Natural killer cell treated with Interleukin-12 subunit alpha and Interleukin-12 subunit beta and Interleukin-15 and Interleukin-18, amount 100 ng/mL, for 72 hours (primary cell): ENCODE data around the gene FAM83D. TPM values are rescaled to one million over a fixed set of nuclear protein-coding genes. Genes with fewer than 3 reads are reported as not detected.

Experiments used
- ATAC-seq, 2 donors: fragments of 150-1000 bp; cut with Tn5 transposase in 1 of 2; sonication (Bioruptor Pico), chemical (Tn5 transposase) in 1 of 2; 2 replicates each; pipeline ENCODE4 v1.10.0; 2021
- DNase-seq: peaks from one replicate; pipeline ENCODE4 v3.0.0; 2022; ENCODE audit warnings: low spot score
- H3K27ac Mint-ChIP-seq, 2 donors: 1 replicate in 1 of 2; 2 replicates in 1 of 2; pipeline ENCODE4 v1.8.0; 2022; ENCODE audit warnings: mixed read lengths in 2 of 2, mild to moderate bottlenecking in 1 of 2, moderate library complexity in 1 of 2
- H3K27me3 Mint-ChIP-seq, 2 donors: 1 replicate in 1 of 2; 2 replicates in 1 of 2; pipeline ENCODE4 v1.8.0; 2022; ENCODE audit warnings: mixed read lengths in 2 of 2
- H3K36me3 Mint-ChIP-seq: one replicate; pipeline ENCODE4 v1.8.0; 2022; ENCODE audit warnings: mixed read lengths
- H3K4me1 Mint-ChIP-seq, 2 donors: 1 replicate in 1 of 2; 2 replicates in 1 of 2; pipeline ENCODE4 v1.8.0; 2022; ENCODE audit warnings: low read depth in 2 of 2, mixed read lengths in 2 of 2, mild to moderate bottlenecking in 1 of 2
- H3K4me3 Mint-ChIP-seq: one replicate; pipeline ENCODE4 v1.8.0; 2022; ENCODE audit warnings: mixed read lengths
- H3K9me3 Mint-ChIP-seq: 2 replicates; pipeline ENCODE4 v1.8.0; 2022; ENCODE audit warnings: mixed read lengths
- total RNA-seq, 2 donors: library from RNA; stranded (reverse); gene quantifications; one replicate each; pipeline ENCODE4 v1.2.3, GENCODE V29; 2022

The FAM83D gene
- total RNA-seq, 2 donors from 2014 or later, result 8.1 to 25.0 TPM

- Mint-ChIP-seq H3K27me3 (no peaks in the 10 kb centered on the region), H3K9me3 (no peaks in the 10 kb centered on the region), H3K4me1 (peaks cover 10 to 13% of the 10 kb centered on the region in 2 donors), H3K4me3 (no peak overlapping the region), H3K27ac (no peak overlapping the region), H3K36me3 (no peaks in the 10 kb centered on the region)
- ATAC-seq (no peak), DNase-seq (no peak)
Measured at GRCh38 chr20:38932457-38933120, 6.4 kb downstream of the FAM83D start.

DNA sequence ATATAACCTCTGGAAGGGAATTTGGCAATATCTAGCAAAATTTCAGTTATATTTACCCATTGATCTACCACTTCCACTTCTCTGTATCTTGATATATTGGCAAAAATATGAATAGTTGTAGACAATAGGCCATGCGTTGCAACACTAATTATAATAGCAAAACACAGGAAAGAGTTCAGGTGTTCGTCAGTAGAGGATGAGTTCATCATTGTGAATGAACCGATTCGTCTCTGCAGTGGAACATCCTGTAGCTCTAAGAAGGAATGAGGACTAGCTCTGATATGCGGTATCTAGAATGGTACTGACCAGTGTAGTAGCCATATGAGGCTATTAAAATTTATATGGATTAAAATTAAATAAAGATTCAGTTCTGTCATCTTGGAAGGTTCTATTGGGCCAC, 8.3 kb downstream of the FAM83D start:
- no peak overlapping the region for H3K27ac Mint-ChIP-seq
- peaks cover 4 to 7% of the 10 kb centered on the region in 2 donors for H3K4me1 Mint-ChIP-seq
- no peaks in the 10 kb centered on the region for H3K36me3 Mint-ChIP-seq
- no peaks in the 10 kb centered on the region for H3K27me3 Mint-ChIP-seq
- H3K9me3 Mint-ChIP-seq, result no peaks in the 10 kb centered on the region
- ATAC-seq (no peak), DNase-seq (no peak)
- H3K4me3 Mint-ChIP-seq, result no peak overlapping the region

- Mint-ChIP-seq H3K27me3 (no peaks in the 10 kb centered on the region), H3K27ac (no peak overlapping the region), H3K9me3 (no peaks in the 10 kb centered on the region), H3K4me3 (no peak overlapping the region), H3K36me3 (no peaks in the 10 kb centered on the region), H3K4me1 (peaks cover 3 to 4% of the 10 kb centered on the region in 2 donors)
- no peak for ATAC-seq
- DNase-seq, result no peak
Measured at GRCh38 chr20:38935285-38935684, 9.1 kb downstream of the FAM83D start.

DNA sequence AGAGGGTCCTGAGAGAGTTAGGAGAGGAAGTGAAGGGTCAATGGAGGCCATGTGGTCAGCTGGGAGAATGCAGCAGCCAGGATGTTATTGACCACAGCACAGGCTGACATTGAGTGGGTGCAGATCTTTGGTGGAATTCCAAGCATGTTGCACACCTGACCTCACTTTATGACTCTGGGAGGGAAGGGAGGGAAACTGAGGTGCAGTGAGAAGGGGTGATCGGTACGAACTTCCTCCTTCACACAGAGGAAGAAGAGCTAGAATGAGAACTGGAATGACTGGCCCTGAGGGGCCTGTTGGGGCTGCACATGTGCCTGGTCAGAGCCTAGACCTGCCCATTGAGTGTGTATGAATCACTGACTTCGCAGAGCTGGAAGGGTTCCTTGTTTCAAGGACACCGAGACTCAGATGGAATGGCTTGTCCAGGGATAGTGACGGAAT, 9.8 kb downstream of the FAM83D start:
- no peaks in the 10 kb centered on the region for H3K27me3 Mint-ChIP-seq
- no peaks in the 10 kb centered on the region for H3K36me3 Mint-ChIP-seq
- no peaks in the 10 kb centered on the region for H3K9me3 Mint-ChIP-seq
- no peak for ATAC-seq
- DNase-seq, result no peak
- peaks cover 3 to 4% of the 10 kb centered on the region in 2 donors for H3K4me1 Mint-ChIP-seq
- no peak overlapping the region for H3K27ac Mint-ChIP-seq
- H3K4me3 Mint-ChIP-seq, result no peak overlapping the region

DNA sequence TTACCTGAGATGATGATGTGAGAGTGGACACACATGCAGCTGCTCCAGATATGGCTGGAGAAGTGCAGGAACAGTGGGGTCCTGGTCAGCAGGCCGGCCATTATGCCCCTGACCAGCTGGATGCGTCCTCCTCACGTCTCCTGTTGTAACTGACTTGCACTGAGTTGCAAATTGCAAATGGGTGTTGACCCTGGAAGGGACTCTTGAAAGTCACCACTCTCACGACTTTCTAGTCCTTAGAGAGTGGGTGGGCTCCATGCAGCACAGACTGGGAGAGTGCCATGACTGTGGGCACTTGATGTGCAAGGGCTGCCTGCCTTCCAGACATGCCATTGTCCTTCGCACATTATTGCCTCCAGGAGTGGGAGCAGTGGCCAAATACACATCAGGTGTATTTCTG, 10.8 kb downstream of the FAM83D start:
- Mint-ChIP-seq H3K36me3 (no peaks in the 10 kb centered on the region), H3K27me3 (no peaks in the 10 kb centered on the region), H3K4me1 (peaks cover 4 to 5% of the 10 kb centered on the region in 2 donors), H3K4me3 (no peak overlapping the region), H3K27ac (no peak overlapping the region), H3K9me3 (no peaks in the 10 kb centered on the region)
- no peak for ATAC-seq
- no peak for DNase-seq

DNA sequence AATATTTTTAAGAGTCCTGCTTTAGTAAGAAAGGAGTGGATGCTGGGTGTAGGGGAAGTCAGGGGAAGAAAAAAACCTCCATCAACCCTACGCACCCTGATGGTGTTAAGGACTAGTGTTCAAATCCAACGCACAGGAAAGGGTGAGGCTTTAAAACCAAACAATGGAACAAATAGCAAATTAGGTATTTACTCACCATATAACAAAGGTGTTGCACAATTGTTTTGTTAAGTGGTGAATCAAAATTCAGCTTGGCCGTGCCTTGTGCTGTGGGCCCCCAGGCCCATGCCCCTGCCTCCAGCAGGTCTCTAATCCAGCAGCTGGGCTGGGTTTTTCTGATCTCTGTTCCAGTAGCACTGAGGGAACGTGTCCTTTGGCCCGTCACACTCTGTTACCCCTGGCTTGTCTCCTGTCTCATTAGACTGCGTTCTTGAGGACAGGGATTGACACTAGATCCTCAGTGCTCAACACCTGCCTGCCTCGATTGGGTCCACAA, 11.8 kb downstream of the FAM83D start:
- Mint-ChIP-seq H3K4me3 (no peak overlapping the region), H3K27me3 (no peaks in the 10 kb centered on the region), H3K9me3 (no peaks in the 10 kb centered on the region), H3K27ac (no peak overlapping the region), H3K4me1 (peaks cover 4 to 5% of the 10 kb centered on the region in 2 donors), H3K36me3 (peaks cover 4% of the 10 kb centered on the region)
- DNase-seq, result no peak
- ATAC-seq, result no peak

DNA sequence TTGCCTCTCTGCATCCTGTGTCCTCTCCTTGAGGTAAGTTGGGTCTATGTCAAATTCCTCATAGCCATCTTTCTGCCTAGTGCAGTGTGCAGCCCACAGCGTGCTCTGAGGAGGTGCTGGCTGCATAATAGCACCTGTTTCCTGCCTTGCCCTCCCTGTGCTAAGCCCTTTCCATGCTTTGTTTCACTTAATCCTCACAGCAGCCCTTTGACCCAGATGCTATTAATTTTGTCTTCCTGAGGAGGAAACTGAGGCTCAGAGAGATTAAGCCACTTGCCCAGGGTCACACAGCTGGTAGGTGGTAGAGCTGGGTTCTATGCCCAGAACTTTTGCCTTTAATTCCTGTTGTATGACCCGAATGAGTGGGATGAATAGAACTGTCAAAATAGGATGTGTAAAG, 13.5 kb downstream of the FAM83D start:
- Mint-ChIP-seq H3K9me3 (no peaks in the 10 kb centered on the region), H3K4me3 (no peak overlapping the region), H3K27me3 (no peaks in the 10 kb centered on the region), H3K36me3 (peaks cover 4% of the 10 kb centered on the region), H3K4me1 (peaks cover 4 to 5% of the 10 kb centered on the region in 2 donors), H3K27ac (no peak overlapping the region)
- no peak for ATAC-seq
- no peak for DNase-seq

DNA sequence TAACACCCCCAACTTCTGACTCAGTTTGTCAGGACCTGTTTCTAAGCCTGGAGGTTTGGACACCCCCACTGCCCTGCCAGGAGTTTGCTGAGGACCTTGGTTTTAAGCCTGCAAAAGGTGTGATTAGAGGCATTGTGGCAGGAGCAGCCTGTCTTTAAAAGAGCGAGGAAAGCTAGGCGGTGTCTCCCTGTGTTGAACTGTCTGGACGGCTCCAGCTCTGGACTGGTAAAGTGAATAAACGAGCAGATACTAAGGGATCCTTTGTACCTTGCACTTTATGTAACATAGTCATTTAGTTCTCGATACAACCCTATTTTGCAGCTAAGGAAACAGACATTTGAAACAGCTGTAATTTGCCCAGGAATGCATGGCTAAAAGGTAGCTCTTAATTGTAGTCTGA, 14.4 kb downstream of the FAM83D start:
- Mint-ChIP-seq H3K36me3 (peaks cover 4% of the 10 kb centered on the region), H3K27me3 (no peaks in the 10 kb centered on the region), H3K4me3 (no peak overlapping the region), H3K4me1 (peaks cover 4 to 5% of the 10 kb centered on the region in 2 donors), H3K27ac (no peak overlapping the region), H3K9me3 (no peaks in the 10 kb centered on the region)
- DNase-seq (no peak), ATAC-seq (no peak)

DNA sequence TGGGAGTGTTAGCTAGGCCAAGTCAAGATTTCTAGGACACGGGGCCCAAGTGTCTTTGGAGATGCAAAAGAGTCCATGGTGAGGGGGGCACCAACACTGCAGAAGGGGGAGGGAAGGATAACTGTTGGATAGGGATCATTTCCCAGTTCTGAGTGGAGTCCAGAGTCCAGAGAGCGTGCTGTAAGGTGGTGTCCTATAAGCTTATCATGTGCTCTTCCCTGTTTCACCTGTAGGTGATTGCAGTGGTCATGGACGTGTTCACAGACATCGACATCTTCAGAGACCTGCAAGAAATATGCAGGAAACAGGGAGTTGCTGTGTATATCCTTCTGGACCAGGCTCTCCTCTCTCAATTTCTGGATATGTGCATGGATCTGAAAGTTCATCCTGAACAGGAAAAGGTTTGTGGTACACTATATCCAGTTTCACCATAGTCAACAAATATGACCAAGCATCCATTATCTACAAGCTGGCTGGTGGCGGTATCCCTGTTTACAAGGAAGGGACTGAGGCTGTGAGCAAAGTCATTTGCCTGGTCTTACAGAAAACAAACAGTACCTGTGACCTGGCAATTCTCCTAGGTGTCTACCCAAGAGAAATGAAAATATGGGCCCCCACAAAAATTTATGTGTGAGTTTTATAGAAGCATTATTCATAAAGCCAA, 15.6 kb downstream of the FAM83D start:
- peaks cover 4 to 5% of the 10 kb centered on the region in 2 donors for H3K4me1 Mint-ChIP-seq
- no peak overlapping the region for H3K4me3 Mint-ChIP-seq
- H3K9me3 Mint-ChIP-seq, result no peaks in the 10 kb centered on the region
- no peaks in the 10 kb centered on the region for H3K27me3 Mint-ChIP-seq
- no peak for DNase-seq
- peaks cover 8% of the 10 kb centered on the region for H3K36me3 Mint-ChIP-seq
- H3K27ac Mint-ChIP-seq, result no peak overlapping the region
- no peak for ATAC-seq

DNA sequence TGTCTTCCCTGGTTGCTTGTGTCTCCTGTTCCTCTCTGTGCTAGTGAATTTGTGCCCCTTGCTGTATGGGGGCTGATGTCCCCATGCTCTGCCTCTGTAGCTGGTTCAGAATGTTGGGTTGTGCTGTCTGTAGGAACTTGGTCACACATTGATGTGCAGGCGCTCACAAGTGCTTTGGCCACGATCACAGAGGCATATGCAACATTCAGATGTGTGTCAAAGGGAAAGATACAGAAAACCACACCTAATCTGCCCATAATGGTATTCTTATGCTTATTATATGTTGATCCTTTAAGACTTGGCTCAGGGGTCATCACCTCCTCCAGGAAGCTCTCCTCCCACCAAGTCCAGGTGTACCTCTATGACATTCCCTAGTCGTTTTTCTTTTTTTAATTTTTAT, 18.8 kb downstream of the FAM83D start:
- Mint-ChIP-seq H3K36me3 (peaks cover 8% of the 10 kb centered on the region), H3K9me3 (no peaks in the 10 kb centered on the region), H3K4me3 (no peak overlapping the region), H3K4me1 (peaks cover 0 to 2% of the 10 kb centered on the region in 2 donors), H3K27me3 (no peaks in the 10 kb centered on the region), H3K27ac (no peak overlapping the region)
- ATAC-seq (no peak), DNase-seq (no peak)

DNA sequence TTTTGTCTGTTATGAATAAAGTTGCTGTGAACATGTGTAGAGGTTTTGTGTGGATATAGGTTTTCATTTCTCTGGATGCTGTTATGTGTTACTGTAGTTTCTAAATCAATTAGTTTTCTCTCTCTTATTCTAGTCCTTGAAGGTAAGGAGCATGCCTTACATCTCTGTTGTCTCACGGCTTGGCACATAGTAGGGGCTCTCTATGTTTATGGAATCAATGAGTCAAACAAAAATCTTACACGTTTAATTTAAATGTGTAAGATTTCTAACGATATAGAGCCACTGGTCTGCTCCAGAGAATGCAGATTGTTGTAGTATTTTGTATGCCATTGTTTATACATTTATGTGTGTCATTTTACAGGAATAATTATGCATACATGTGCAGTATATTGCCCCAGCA, 20.6 kb downstream of the FAM83D start:
- no peaks in the 10 kb centered on the region for H3K9me3 Mint-ChIP-seq
- H3K27me3 Mint-ChIP-seq, result no peaks in the 10 kb centered on the region
- H3K36me3 Mint-ChIP-seq, result peaks cover 8% of the 10 kb centered on the region
- H3K4me3 Mint-ChIP-seq, result no peak overlapping the region
- DNase-seq (no peak), ATAC-seq (no peak)
- H3K4me1 Mint-ChIP-seq, result no peaks in the 10 kb centered on the region
- H3K27ac Mint-ChIP-seq, result no peak overlapping the region

- H3K4me1 Mint-ChIP-seq, result no peaks in the 10 kb centered on the region
- no peak overlapping the region for H3K4me3 Mint-ChIP-seq
- peaks cover 10% of the 10 kb centered on the region for H3K36me3 Mint-ChIP-seq
- no peaks in the 10 kb centered on the region for H3K27me3 Mint-ChIP-seq
- H3K27ac Mint-ChIP-seq, result no peak overlapping the region
- H3K9me3 Mint-ChIP-seq, result no peaks in the 10 kb centered on the region
- ATAC-seq, result no peak
- no peak for DNase-seq
Measured at GRCh38 chr20:38947931-38948362, 21.7 kb downstream of the FAM83D start.

DNA sequence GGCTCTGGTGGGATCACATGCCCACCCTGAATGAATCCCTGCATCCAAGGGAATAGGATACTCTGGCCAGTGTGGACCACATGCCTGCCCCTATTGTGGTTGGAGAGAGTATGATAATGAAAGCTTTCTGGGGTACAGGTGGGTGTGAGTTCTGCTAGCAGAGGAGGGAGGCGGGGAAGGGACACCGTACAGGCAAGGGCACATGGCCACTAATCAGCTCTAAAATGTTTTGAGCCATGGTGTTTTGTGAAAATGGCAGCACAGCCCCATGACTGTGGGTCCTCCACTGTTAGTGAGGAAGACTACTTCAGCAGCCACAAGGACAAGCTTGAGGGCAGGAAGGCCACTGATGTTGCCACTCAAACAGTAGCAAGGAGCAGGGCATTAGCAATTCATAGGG, 24.0 kb downstream of the FAM83D start:
- ATAC-seq, result no peak
- H3K4me3 Mint-ChIP-seq, result no peak overlapping the region
- no peaks in the 10 kb centered on the region for H3K9me3 Mint-ChIP-seq
- no peak for DNase-seq
- peaks cover 15% of the 10 kb centered on the region for H3K36me3 Mint-ChIP-seq
- no peaks in the 10 kb centered on the region for H3K27me3 Mint-ChIP-seq
- H3K27ac Mint-ChIP-seq, result no peak overlapping the region
- H3K4me1 Mint-ChIP-seq, result no peaks in the 10 kb centered on the region

DNA sequence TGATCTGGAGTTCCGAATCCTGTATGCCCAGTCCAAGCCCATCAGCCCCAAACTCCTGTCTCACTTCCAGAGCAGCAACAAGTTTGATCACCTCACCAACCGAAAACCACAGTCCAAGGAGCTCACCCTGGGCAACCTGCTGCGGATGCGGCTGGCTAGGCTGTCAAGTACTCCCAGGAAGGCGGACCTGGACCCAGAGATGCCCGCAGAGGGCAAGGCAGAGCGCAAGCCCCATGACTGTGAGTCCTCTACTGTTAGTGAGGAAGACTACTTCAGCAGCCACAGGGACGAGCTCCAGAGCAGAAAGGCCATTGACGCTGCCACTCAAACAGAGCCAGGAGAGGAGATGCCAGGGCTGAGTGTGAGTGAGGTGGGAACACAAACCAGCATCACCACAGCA, 25.4 kb downstream of the FAM83D start:
- no peak overlapping the region for H3K4me3 Mint-ChIP-seq
- DNase-seq (no peak), ATAC-seq (no peak)
- H3K27ac Mint-ChIP-seq, result no peak overlapping the region
- no peaks in the 10 kb centered on the region for H3K4me1 Mint-ChIP-seq
- no peaks in the 10 kb centered on the region for H3K9me3 Mint-ChIP-seq
- peaks cover 12% of the 10 kb centered on the region for H3K36me3 Mint-ChIP-seq
- no peaks in the 10 kb centered on the region for H3K27me3 Mint-ChIP-seq
